Activated CD4-positive, alpha-beta T cell treated with anti-CD3 and anti-CD28 coated beads, Interleukin-2, amount 10 ng/mL, durations not matched to agents 24 days and 14 days (primary cell): ENCODE measurements around the gene IMMP1L. TPM values are rescaled to one million over a fixed set of nuclear protein-coding genes. Genes with fewer than 3 reads are reported as not detected.

Experiments used
- DNase-seq: peaks from one replicate; pipeline ENCODE4 v3.0.0; 2022
- H3K27ac Mint-ChIP-seq: one replicate; pipeline ENCODE4 v1.8.0; 2022; ENCODE audit warnings: mild to moderate bottlenecking, mixed read lengths
- H3K27me3 Mint-ChIP-seq: one replicate; pipeline ENCODE4 v1.8.0; 2022; ENCODE audit warnings: mixed read lengths
- H3K36me3 Mint-ChIP-seq: one replicate; pipeline ENCODE4 v1.8.0; 2022; ENCODE audit warnings: low read depth, mild to moderate bottlenecking, mixed read lengths
- H3K4me1 Mint-ChIP-seq: one replicate; pipeline ENCODE4 v1.8.0; 2021; ENCODE audit warnings: mixed read lengths
- H3K4me3 Mint-ChIP-seq: one replicate; pipeline ENCODE4 v1.8.0; 2022; ENCODE audit warnings: mild to moderate bottlenecking, moderate library complexity, mixed read lengths
- H3K9me3 Mint-ChIP-seq: one replicate; pipeline ENCODE4 v1.8.0; 2021; ENCODE audit warnings: mixed read lengths
- intact Hi-C: fragments of 100-400 bp; cut with micrococcal nuclease; formaldehyde crosslinking; loops from one replicate; pipeline ENCODE4 v1.15.1; 2023
- total RNA-seq: library from RNA; stranded (reverse); gene quantifications from 2 replicates; pipeline ENCODE4 v1.2.3, GENCODE V29; 2022

The IMMP1L gene, protein sequence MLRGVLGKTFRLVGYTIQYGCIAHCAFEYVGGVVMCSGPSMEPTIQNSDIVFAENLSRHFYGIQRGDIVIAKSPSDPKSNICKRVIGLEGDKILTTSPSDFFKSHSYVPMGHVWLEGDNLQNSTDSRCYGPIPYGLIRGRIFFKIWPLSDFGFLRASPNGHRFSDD
- 24.0 and 27.2 TPM in 2 replicates for total RNA-seq

DNA sequence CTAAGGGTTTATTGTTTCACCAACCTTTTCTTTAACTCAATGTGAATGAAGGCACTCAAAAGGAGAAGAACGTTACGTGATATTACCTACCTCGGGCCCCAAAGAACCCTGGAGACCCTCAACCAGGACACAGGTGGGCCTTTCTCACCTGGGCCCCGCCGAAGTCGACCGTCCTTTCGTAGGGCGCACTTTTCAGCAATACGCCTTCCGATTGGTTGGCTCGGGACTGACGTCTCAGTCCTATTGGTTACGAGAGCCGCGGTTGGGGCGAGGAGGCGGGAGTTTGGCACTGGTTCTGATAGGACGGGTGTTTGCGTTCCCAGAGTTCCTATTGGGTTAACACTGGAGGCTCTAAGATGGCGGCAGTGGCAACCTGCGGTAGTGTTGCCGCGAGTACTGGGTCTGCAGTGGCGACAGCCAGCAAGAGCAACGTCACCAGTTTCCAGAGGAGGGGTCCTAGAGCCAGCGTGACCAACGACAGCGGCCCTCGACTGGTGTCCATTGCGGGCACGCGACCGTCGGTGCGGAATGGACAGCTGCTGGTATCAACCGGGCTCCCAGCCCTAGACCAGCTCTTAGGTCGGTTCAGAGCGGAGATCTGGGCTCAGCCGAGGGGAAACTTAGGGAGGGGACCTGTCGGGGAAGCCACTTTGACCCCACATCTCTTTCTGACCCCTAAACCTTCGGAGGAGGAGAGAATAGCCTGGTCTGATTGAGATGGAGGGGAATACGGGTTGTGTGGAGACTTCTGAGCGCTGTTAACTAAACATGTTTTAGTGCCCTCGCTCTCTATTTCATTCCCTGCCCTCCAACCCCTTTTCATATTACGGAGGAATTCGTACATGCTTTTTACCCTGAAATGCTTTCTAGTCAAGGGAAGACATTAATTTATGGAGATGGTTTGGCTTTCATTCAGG lies at the start of gene IMMP1L, which contains the start of gene ELP4:
TSS of gene IMMP1L (minus strand) at position 194 of the 917 bp plus-strand sequence. CDS start 46,346 bp downstream, outside the sequence.
TSS of gene ELP4 (plus strand) at position 339 of the 917 bp plus-strand sequence. CDS start at position 357, 18 bp downstream.
- peaks cover 7% of the 10 kb centered on the region for H3K36me3 Mint-ChIP-seq
- peak within 1 kb of the TSS; percentile 91 for H3K27ac Mint-ChIP-seq
- H3K4me1 Mint-ChIP-seq = peaks cover 25% of the 10 kb centered on the region
- DNase-seq = peak; percentile 99
- H3K27me3 Mint-ChIP-seq = no peaks in the 10 kb centered on the region
- no peaks in the 10 kb centered on the region for H3K9me3 Mint-ChIP-seq
- peak within 1 kb of the TSS; percentile 96 for H3K4me3 Mint-ChIP-seq
- intact Hi-C loops = loop anchor here (1.0 to 10.0 kb wide), 4 partner anchors 111 to 1075 kb away; partner anchors contain the start of genes DCDC1, DNAJC24, EIF3M and RCN1

DNA sequence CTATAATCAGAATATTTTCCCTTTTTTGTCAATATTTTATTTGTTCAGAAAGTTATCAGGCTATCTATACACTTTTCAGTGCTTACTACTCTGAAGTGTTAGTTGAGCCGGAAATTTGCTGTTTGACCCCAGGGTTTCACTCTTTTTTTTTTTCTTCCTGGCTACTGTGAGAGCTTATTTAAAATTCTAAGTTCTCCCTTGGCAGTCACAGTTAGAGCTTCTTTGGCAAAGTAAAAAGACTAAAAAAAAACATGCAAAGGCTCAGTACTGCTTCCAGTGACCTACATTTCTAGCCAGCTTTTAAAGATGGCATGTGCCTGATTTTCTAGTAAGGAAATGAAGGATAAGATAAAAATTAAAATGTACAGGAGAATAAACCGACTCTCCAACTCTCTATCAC lies 48.6 kb upstream of the IMMP1L start:
- no peak overlapping the region for H3K27ac Mint-ChIP-seq
- H3K4me3 Mint-ChIP-seq = no peak overlapping the region
- H3K36me3 Mint-ChIP-seq = no peaks in the 10 kb centered on the region
- no peaks in the 10 kb centered on the region for H3K9me3 Mint-ChIP-seq
- intact Hi-C loops = no loop called here
- no peaks in the 10 kb centered on the region for H3K27me3 Mint-ChIP-seq
- DNase-seq = no peak
- no peaks in the 10 kb centered on the region for H3K4me1 Mint-ChIP-seq

DNA sequence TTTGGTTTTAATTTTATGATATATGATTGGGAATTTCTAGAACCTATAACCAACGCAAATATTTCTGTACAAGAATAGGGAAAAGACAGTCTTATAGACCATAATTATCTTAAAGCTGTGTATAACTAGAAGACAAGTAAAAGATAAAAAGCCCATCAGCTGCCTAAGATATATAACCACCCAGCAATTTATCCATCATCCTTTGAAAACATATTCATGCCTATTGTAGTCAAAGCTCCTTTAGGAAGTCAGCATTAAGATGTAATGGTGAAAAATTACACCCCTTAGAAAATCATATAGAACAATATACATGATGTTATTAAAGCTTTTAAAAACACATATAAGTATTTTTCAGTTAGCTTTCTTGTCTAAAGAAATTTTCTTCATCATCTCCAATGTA lies 46.5 kb upstream of the IMMP1L start:
- DNase-seq = no peak
- Mint-ChIP-seq H3K27ac (no peak overlapping the region), H3K4me1 (no peaks in the 10 kb centered on the region), H3K9me3 (no peaks in the 10 kb centered on the region), H3K27me3 (no peaks in the 10 kb centered on the region), H3K36me3 (no peaks in the 10 kb centered on the region), H3K4me3 (no peak overlapping the region)
- intact Hi-C loops = no loop called here

DNA sequence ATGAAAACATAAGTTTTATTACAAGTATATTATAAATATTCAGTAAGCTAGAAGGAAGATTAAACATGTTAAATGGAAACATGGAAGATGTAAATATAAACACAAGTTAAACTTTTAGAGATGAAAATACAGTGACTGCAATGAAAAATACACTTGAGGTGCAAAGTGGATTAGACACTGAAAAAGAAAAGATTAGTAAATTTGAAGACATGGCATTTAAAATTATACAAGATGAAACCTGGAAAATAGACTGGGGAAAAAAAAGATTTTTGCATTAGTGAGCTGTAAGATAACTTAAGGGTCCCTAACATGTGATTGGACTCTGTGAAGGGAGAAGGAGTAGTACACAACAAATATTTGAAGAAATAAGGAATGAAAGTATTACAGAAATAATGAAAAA lies 33.4 kb upstream of the IMMP1L start:
- H3K27ac Mint-ChIP-seq = no peak overlapping the region
- H3K36me3 Mint-ChIP-seq = peaks cover 26% of the 10 kb centered on the region
- intact Hi-C loops = no loop called here
- no peaks in the 10 kb centered on the region for H3K27me3 Mint-ChIP-seq
- H3K9me3 Mint-ChIP-seq = peaks cover 11% of the 10 kb centered on the region
- no peaks in the 10 kb centered on the region for H3K4me1 Mint-ChIP-seq
- DNase-seq = no peak
- H3K4me3 Mint-ChIP-seq = no peak overlapping the region

DNA sequence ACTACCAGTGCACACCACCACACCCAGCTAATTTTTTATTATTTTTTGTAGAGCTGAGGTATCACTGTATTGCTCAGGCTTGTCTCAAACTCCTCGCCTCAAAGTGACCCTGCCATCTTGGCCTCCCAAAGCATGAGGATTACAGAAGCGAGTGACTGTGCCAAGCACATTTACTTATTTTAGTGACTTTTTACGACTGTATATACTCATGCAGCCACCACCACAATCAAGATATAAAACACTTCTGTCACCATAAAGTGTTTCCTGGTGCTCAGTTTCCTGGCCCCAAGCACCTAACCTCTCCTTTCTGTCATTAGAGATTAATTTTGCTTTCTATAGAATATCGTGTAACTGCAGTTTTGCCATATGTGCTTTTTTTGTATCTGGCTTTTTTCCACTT lies 26.1 kb upstream of the IMMP1L start:
- H3K27ac Mint-ChIP-seq = no peak overlapping the region
- no peaks in the 10 kb centered on the region for H3K9me3 Mint-ChIP-seq
- H3K27me3 Mint-ChIP-seq = no peaks in the 10 kb centered on the region
- no peaks in the 10 kb centered on the region for H3K4me1 Mint-ChIP-seq
- intact Hi-C loops = no loop called here
- H3K36me3 Mint-ChIP-seq = no peaks in the 10 kb centered on the region
- H3K4me3 Mint-ChIP-seq = no peak overlapping the region
- no peak for DNase-seq

DNA sequence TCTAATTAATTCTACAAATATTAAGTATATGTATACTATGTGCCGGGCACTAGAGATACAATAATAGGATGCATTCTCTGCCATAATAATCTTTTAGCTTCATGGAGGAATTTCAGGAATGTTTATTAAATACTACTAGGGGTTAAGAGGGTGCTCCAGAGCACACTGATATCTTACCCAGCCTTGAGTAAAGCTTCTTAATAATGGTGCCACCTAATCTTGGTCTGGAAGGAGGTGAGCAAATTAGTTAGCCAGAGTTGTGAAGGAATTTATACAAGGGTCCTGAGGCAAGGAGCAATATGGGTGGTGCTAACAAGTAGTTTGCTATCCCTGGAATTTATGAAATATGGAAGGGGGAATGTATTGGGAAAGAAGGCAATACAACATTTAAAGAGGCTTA lies 21.9 kb upstream of the IMMP1L start:
- H3K9me3 Mint-ChIP-seq = no peaks in the 10 kb centered on the region
- H3K27me3 Mint-ChIP-seq = no peaks in the 10 kb centered on the region
- DNase-seq = no peak
- intact Hi-C loops = no loop called here
- no peak overlapping the region for H3K27ac Mint-ChIP-seq
- H3K4me1 Mint-ChIP-seq = no peaks in the 10 kb centered on the region
- H3K4me3 Mint-ChIP-seq = no peak overlapping the region
- no peaks in the 10 kb centered on the region for H3K36me3 Mint-ChIP-seq

DNA sequence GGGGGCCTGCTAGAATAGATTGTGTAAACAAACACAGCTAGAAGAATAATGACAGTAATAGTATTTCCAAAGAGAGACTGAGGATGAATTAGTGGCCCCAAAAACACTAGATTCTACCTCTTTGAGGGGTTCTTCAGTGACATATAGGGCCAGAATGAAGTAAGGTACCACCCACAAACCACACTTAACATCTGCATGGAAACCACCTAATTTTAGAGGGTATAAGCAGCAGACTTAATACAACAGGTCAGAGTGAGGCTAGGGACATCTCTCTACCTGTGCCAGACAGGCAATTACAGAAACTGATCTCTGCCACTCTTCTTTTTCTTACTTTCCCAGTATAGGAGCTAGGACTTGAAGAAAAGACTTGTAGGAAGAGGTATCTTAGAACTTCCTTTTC lies 20.3 kb upstream of the IMMP1L start:
- Mint-ChIP-seq H3K27me3 (no peaks in the 10 kb centered on the region), H3K27ac (no peak overlapping the region), H3K4me1 (no peaks in the 10 kb centered on the region), H3K4me3 (no peak overlapping the region), H3K9me3 (no peaks in the 10 kb centered on the region), H3K36me3 (no peaks in the 10 kb centered on the region)
- intact Hi-C loops = no loop called here
- no peak for DNase-seq

DNA sequence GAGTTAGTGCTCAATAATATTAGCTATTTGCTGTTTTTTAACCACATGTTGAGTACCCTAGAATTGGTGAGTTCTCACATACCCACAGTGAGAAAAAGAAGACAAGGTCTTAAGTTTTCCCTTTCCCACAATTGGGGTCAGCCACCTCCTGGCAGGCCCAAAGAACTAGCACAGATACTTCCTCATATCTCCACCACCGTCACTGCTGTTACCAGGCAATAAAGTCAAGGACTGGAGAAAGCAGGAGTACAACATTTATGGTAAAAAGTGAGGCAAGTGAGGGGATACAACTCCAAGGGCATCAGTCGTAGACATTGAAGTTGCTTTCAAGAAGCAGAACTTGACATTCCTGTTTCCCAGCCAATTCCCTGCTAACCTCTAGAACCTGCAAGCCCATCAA lies 19.8 kb upstream of the IMMP1L start:
- Mint-ChIP-seq H3K4me1 (no peaks in the 10 kb centered on the region), H3K36me3 (no peaks in the 10 kb centered on the region), H3K4me3 (no peak overlapping the region), H3K27ac (no peak overlapping the region), H3K27me3 (no peaks in the 10 kb centered on the region), H3K9me3 (no peaks in the 10 kb centered on the region)
- DNase-seq = no peak
- intact Hi-C loops = no loop called here

DNA sequence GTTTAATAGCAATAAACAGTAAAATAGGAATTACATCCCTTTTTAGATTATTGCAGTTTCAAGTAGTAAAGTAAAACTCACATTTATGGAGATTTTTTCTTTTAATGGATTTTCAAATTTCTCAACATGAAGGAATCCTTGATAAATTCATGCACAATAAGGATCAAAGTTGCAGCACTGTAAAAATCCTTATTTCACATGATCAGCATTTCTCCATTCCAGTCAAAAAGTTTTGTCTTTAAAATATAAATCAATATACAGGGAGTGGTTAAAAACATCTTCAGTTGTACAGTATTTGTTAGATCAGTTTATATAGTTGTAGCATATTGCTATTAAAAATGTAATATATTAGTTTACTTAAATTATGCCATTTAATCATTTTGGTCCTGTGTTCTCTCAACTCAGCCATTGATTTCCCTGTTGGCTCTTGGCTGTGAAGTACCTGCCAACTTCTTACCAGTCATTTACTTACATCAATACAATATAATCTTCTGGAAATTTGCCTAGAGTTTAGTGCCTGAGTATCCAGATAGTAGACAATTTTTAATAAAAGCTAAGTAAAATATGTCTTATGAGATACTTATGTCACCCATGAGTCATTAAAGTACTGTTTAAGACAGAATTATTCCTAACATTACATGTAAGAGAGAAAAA lies 12.2 kb upstream of the IMMP1L start:
- no peak overlapping the region for H3K4me3 Mint-ChIP-seq
- no peak overlapping the region for H3K27ac Mint-ChIP-seq
- intact Hi-C loops = no loop called here
- no peaks in the 10 kb centered on the region for H3K27me3 Mint-ChIP-seq
- no peak for DNase-seq
- H3K36me3 Mint-ChIP-seq = no peaks in the 10 kb centered on the region
- no peaks in the 10 kb centered on the region for H3K9me3 Mint-ChIP-seq
- H3K4me1 Mint-ChIP-seq = no peaks in the 10 kb centered on the region

DNA sequence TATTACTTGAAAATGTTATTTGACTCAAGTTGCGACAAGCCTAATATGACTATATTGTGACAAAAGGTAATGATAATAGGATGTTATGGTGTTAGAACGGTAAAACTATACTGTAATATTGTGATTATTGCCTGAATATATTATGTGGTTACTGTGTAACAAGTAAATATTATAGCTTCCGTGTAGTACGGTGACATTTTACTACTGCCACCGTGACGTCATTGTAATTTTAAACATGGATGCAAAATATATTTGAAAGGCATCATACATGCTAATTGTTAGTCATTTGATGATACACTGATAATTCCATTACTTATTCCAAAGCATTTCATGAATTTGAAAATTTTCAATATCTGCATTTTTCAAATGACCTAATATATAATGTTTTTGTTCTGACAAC lies 2.7 kb upstream of the IMMP1L start:
- Mint-ChIP-seq H3K4me1 (peaks cover 17% of the 10 kb centered on the region), H3K4me3 (no peak overlapping the region), H3K27ac (no peak overlapping the region), H3K9me3 (no peaks in the 10 kb centered on the region), H3K27me3 (no peaks in the 10 kb centered on the region), H3K36me3 (peaks cover 5% of the 10 kb centered on the region)
- intact Hi-C loops = no loop called here
- DNase-seq = no peak

DNA sequence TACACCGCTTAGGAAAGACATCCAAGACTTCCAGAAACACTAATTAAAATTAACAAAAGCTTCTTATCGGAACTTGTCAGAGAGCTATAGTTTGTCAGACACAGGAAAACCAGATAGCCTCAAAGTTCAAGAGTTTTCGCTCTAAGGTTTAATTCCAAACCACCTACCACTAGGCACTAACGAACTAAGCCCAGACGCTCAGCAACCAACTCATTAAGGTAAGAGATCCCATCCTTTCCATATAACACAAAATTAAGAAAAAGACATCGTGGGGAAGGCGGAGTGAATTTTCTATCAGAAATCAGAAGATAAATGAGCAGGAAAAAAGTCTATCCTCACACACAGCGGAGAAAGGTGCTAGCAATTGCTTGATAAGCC lies 382 bp downstream of the IMMP1L start:
- no peak for DNase-seq
- H3K27me3 Mint-ChIP-seq = no peaks in the 10 kb centered on the region
- H3K9me3 Mint-ChIP-seq = no peaks in the 10 kb centered on the region
- intact Hi-C loops = loop anchor here (1.0 to 10.0 kb wide), 4 partner anchors 111 to 1076 kb away; partner anchors contain the start of genes DCDC1, DNAJC24, EIF3M and RCN1
- peaks cover 27% of the 10 kb centered on the region for H3K4me1 Mint-ChIP-seq
- peak overlapping the region; percentile 96 for H3K4me3 Mint-ChIP-seq
- H3K27ac Mint-ChIP-seq = peak overlapping the region; percentile 91
- peaks cover 12% of the 10 kb centered on the region for H3K36me3 Mint-ChIP-seq

DNA sequence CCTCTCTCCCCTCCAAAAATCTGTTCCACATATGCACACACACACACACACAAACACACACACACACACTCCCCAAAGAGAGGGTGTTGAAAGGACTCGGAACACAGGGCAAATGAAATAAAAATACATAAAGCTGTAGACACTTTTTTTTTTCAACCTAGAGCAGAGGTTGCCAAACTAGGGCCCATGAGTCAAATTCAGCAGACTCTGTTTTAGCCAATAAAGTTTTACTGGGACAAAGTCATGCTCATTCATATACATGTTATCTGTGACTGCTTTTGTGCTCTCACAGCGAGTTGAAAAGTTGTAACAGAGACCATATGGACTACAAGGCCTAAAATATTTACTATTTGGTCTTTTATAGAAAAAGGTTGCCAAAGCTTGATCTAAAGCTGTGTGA lies 8.9 kb downstream of the IMMP1L start:
- H3K9me3 Mint-ChIP-seq = peaks cover 1% of the 10 kb centered on the region
- H3K4me3 Mint-ChIP-seq = no peak overlapping the region
- H3K27ac Mint-ChIP-seq = no peak overlapping the region
- intact Hi-C loops = loop anchor here (10.0 kb wide), 2 partner anchors 594 to 1084 kb away; partner anchors contain the start of genes EIF3M and RCN1
- peaks cover 9% of the 10 kb centered on the region for H3K4me1 Mint-ChIP-seq
- DNase-seq = no peak
- no peaks in the 10 kb centered on the region for H3K27me3 Mint-ChIP-seq
- H3K36me3 Mint-ChIP-seq = peaks cover 20% of the 10 kb centered on the region

DNA sequence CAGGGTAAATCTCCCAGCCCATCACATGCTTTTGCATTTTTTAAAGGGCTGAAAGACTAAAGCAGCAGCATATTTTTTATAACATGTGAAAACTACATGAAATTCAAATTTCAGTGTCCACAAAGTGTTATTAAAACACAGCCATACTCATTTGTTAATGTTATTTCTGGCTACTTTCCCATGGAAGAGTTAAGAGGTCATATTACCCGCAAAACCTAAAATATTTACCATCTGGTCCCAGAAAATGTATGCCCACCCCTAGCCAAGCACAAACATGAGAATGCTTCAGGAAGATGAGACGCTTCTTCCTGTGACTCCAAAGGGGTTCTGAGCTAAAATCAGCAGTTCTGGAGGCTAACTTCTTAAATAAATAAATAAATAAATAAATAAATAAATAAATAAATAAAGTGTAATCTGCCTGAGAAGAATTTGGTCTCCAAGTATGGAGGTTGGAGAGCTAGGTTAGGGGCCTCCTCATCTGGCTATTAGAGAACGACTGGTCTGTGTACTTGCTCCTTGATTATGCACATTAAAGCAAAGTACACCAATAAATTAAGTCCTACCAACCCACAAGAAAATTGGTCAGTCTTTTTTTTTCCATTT lies 9.7 kb downstream of the IMMP1L start:
- Mint-ChIP-seq H3K4me3 (no peak overlapping the region), H3K9me3 (peaks cover 8% of the 10 kb centered on the region), H3K27ac (no peak overlapping the region), H3K36me3 (peaks cover 27% of the 10 kb centered on the region), H3K27me3 (no peaks in the 10 kb centered on the region), H3K4me1 (peaks cover 2% of the 10 kb centered on the region)
- no peak for DNase-seq
- intact Hi-C loops = loop anchor here (10.0 kb wide), 2 partner anchors 595 to 1085 kb away; partner anchors contain the start of genes EIF3M and RCN1
